Fibroblast of skin of back (primary cell): ENCODE measurements around the gene GMCL1. TPM values are rescaled to one million over a fixed set of nuclear protein-coding genes. Genes with fewer than 3 reads are reported as not detected.
"Not testable (repeated sequence)": the region's sequence is repeated elsewhere in the genome, so short reads cannot be mapped to it uniquely, and the experiment has no call there.

ENCODE experiments used
- DNase-seq: peaks from one replicate; pipeline ENCODE4 v3.0.0-alpha.2; 2013
- polyA plus RNA-seq, 2 experiments: library from polyadenylated mRNA; unstranded; fragments of 120-200 nt; gene quantifications; one replicate each; pipeline ENCODE4 v1.2.1, GENCODE V29; 2013; ENCODE audit not compliant: insufficient read length in 2 of 2

The GMCL1 gene, protein sequence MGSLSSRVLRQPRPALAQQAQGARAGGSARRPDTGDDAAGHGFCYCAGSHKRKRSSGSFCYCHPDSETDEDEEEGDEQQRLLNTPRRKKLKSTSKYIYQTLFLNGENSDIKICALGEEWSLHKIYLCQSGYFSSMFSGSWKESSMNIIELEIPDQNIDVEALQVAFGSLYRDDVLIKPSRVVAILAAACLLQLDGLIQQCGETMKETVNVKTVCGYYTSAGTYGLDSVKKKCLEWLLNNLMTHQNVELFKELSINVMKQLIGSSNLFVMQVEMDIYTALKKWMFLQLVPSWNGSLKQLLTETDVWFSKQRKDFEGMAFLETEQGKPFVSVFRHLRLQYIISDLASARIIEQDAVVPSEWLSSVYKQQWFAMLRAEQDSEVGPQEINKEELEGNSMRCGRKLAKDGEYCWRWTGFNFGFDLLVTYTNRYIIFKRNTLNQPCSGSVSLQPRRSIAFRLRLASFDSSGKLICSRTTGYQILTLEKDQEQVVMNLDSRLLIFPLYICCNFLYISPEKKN
- polyA plus RNA-seq (2013, experiment 1 of 2; ENCODE audit: insufficient read length) = 8.0 TPM
- polyA plus RNA-seq (2013, experiment 2 of 2; ENCODE audit: insufficient read length) = 10.8 TPM

DNA sequence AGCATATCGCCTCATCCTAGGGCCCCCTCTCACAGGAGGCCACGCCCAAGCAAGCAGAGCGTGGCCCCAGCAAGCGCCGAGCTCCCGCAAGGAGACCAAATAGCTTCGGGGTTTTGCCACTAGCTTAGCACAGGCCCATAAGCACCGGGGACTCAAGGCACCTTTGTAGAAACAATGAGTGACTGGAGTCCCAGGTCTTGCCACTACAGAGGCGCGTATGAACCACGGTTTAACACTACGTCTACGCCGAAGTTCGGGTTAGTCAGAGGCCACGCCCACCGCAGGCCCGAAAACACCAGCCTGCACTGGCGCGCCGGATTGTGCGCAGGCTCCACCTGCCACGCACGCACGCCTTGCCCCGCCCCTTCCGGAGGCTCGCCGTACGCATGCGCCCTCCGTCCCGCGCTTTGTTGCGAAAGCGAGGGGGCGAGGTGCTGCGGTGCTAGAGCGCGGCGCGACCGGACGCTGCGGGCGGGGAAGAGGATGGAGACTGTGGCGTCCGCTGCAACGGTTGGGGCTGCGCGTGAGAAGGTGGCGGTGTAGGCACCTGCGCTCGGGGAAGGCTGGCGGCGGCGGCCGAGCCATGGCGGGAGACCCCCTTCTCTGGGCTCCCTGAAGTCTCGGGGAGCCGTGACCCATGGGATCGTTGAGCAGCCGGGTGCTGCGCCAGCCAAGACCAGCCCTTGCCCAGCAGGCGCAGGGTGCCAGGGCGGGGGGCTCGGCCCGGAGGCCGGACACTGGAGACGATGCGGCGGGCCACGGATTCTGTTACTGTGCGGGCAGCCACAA lies at the start of gene GMCL1:
Gene GMCL1 (plus strand): TSS at position 405 of the 789 bp plus-strand sequence. CDS start 233 bp downstream, at position 638.
- DNase-seq = peak; percentile 94

DNA sequence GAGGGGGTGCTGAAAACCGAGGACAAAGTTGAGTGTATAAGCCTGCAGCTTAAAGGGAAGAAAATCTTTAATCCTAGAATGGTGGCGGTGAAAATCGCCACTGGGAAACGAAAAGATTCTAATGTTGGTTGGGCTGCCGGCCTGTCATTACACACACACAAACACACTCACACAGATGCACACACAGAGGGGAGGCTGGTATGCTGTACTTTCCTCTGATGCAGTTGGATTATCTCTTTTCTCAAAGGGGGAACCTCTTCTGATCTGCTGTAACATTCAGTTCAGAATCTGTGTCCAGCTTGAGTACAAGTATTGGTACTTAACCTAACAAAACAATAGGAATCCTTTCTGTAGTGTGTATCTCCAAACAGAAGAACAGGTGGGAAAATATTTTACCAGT lies 48.5 kb upstream of the GMCL1 start:
- no peak for DNase-seq

DNA sequence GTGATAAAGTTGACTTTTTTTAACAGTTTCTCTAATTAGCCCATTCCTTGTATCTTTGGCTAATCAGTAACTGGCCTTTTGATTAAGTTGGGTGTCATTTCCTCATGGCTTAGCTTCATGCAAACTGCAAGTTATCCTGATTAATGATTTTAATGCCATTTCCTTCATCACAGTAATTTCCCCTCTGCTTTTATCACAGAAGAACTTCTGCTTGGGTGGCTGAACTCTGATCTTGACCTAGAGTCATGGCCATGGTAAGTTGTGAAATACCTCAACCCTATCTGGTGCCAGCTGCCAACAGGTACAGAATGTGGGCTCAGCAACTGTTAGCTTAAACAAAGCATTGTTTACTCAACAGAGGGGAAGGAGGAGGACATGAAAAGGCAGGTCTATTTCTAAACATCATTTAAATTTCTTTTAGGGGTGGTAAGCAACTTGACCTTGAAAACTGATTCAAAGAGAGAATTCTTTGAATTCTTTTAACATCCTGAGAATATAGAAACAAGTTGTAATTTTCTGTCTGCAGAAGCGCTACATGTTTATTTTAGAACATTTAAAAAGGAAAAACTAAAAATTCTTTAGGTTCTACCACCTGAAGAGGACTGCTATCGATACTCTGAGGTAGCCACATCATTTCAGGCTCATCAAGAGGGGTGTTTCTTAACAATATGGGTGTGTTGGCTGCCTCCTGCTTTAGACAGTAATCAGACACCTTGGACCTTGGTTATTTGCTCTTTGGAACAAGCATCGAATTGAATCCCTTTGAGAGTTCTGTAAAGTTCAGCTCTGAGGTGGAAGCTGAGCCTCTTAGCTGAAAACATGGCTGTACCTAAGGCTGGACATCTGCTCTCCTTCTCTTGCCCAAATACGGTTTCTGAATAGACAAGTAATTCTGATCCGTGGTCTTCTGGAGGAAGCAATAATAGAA lies 47.9 kb upstream of the GMCL1 start:
- DNase-seq = no peak

DNA sequence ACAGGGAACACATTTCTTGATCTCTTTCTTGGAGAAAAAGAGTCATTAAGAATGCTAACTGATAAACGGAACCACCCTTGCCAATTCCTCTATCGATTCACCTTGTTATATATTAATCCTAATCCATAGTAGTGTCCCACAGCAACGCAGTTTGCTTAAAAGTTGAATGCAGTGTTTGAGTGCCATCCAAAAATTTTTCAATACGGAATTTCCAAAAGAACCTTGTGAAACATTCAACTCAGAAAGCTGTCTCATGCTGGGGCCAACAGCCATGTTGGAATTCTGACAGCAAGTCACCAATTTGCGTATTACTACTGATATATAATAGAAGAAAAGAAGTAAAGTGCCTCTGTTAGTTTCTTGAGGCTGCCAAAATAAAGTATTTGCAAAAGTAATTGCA lies 45.2 kb upstream of the GMCL1 start:
- DNase-seq = no peak

DNA sequence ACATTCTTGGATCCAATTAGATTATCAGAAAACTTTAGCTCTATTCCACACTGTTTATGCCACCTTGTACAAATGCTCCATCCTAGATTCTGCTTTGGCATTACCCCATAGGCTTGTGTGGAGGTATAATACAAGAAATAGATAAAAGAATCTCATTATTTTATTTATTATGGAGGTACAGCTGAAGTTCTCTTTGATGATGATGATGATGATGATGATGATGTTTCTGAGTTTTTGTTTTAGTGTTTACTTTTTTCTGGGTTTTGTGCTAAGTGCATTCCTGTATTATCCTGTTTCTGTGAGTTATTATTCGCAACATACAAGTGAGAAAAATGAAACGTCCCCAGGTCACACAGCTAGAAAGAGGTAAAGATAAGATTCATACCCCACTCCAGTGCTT lies 44.1 kb upstream of the GMCL1 start:
- DNase-seq = no peak

DNA sequence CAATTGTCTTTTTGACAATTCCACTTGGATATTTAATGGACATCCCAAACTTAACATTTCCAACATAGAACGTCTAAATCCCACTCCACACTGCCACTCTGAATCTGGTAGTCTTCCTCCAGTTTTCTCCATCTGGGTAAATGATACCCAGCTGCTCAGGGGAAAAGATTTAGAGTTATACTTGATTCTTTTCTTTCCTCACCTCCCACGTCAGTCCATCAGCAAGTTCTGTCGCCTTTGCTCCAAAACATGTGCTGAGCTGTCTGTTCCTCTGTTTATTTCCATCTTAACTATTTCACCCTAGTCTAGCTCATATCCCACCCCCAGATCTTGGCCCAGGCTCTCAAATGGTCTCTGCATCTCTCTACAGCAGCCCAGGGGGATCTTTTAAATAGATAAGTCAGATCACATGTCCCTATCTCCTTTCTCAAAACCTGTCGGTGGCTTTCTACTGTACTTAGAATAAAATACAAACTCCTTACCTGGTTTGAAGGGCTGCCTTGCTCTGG lies 43.4 kb upstream of the GMCL1 start:
- no peak for DNase-seq

DNA sequence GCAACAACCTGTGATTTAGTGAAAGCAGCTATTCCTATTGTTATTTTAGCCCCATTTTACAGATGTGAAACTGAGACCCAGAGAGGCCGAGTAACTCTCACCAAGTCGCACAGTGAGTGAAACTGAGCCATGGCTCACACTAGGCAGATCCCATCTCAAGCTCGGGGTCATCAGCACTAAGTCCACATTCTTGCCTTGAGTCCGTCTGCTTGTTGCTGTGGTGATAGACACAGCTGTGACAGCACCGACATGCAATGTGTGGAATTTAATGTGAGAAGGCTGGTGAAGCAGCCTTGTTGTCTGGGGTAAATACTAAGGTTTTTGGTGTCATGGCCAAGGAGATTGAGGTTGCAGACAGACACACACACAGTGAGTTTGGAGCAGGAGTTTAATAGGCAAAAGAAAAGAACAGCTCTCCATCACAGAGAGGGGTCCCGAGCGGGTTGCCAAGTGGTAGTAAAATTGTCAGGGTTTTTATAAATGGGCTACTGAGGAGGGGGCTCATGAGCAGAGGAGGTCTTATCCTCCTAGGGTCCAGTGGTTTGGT lies 40.2 kb upstream of the GMCL1 start:
- peak; percentile 97 for DNase-seq

DNA sequence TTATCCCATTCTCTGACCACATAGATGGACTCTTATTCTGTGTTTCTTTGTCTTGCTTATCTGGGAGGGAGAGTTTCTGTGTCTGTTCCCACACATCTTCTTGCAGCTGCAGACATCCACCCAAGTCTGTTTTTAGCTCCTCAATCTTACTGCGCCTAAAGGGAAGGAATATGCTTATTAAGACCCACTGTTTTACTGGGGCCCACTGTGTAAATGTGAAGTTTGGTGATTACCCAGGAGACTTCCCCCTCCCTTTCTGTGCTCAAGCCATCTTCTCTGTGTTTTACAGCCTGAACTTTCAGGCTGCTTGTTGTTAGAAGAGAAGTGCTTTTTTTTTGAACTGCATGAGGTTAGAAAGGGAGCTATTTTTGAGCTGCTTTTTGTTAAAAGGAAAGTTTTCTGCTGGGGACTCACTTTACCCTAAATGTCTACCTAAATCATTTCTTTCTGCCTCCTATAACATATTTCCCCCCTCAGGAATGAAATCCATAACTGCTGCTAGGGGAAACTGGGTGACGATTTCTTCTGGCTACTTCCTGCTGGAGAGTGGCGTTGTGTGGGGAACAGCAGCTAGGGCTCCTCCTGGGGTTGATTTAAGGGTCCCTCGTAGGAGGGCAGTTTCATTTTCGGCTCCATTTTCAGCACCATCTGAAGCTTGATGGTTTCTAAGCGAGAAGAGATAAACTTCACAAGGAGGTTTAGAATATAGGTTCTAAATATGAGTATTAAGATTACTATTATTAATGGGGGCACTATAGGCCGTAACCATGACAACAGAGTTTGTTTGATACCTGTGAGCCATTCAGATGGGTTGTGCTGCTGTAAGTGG lies 39.5 kb upstream of the GMCL1 start:
- DNase-seq = peak; percentile 48

DNA sequence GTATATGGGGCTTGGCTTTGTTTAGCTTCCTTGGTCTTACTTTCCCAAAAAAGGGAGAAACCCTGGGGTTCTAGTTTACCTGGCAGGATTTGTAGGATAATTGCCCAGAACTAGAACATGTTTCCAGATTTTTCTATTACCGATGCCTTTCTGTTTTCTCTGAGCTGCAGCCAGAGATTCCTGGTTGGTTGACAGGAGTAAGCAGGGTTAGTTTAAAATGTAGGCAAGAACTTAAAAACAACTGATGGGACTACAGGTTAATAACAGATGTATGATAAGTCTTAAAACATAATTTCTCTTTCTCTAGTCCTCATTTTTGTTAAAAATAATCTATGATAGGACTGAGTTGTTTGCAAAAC lies 38.9 kb upstream of the GMCL1 start:
- no peak for DNase-seq

DNA sequence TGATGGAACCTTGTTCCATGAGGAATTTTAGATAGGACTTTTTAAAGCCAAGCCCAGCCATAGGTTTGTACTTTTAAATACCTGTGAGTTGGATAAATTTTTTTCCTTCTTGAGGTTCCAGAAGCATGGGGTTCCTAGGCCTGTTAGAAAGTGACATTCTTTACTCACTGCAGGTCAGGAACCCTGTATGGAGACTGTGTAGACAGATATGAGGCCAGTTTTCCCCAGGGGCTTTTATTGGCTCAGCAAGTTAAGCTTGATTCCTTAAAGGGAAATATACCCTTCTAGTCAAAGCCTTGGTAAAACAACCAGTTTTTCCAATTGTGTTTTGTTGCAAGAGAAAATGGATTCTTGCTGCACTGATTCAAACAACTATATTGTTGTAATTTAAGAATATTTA lies 38.4 kb upstream of the GMCL1 start:
- DNase-seq = peak; percentile 71

DNA sequence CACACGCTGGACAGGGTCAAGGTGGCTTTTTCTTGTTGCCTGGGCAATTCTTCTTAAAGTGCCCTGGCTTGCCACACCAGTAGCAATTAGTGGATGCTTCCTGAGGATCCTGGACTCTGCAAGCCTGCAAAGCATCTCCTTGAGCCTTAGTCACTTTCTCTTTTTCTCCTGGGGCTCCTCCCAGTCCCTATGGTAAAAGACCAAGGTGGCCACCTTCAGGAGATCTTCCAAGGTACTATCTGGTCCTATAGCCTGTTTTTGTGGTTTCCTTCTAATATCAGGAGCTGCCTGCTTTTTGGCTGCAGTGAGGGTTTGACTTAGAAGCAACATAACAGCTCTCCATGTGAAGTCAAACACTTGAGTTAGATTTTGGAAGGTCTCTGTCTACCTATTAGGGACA lies 33.3 kb upstream of the GMCL1 start:
- no peak for DNase-seq

DNA sequence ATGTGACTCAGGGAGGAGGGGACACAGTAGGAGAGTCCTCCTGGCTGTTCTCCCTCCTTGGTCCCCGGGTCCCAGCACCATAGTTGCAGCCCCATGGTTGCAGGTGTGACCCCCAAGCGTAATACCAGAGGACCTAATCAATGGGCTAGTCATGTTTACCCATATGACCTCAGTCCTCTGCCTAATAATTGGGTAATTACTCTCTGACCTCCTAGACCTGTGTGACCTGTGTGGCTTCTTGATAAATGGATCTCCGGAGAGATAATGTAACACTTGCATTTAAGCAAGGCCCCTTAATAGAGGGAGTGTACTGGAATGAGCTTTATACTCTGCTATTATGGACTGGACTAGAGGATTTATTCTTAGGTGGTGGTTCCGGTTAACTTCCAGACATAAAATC lies 32.2 kb upstream of the GMCL1 start:
- no peak for DNase-seq

DNA sequence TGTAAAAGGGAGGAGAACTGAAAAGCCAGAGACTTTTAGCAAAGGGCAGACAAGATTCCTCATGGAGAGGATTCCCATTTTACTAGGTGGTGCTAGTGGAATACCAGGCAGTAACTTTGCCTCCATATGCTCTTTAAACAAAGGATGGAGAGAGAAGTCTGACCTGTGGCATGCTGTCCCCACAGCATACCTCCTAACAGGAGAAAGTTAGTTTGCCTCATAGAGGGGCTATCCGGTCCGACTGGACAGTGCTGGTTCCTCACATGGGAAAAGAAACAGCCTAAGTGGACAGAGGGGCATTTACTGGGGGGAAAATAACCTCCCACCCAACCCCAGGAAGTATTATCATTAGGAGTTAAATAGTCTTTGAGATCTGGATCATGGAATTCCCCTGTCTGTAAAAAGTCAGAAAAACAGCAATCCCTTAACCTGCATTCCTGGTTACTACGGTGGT lies 31.6 kb upstream of the GMCL1 start:
- DNase-seq = peak; percentile 30

DNA sequence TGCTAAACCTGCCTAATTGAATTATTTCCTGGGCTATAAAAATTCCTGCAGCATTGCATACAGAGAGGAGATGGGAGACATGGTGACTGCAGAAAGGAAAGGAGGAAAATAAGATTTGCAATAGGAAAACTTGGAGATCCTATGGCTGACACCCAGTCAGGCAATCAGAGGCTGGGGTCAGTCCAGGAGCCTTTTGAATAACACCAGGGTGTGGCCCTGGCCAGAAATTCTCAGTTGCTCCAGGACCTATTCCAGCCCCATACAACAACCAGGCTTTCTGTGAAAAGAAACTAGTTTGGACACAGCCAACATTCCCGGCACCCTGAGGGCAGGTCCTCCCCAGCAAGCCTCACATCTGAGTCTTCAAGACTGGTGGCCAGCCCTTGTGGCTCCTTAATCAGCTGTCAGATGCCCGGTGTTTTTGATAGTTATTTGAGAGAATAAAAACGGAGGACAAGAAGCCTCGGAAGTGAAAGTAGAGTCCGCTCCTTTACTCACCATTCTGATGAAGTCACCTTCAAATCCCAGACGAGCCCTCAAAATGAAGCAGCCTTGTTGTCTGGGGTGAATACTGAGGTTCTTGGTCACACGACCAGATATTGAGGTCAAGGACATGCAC lies 31.1 kb upstream of the GMCL1 start:
- DNase-seq = peak; percentile 22

DNA sequence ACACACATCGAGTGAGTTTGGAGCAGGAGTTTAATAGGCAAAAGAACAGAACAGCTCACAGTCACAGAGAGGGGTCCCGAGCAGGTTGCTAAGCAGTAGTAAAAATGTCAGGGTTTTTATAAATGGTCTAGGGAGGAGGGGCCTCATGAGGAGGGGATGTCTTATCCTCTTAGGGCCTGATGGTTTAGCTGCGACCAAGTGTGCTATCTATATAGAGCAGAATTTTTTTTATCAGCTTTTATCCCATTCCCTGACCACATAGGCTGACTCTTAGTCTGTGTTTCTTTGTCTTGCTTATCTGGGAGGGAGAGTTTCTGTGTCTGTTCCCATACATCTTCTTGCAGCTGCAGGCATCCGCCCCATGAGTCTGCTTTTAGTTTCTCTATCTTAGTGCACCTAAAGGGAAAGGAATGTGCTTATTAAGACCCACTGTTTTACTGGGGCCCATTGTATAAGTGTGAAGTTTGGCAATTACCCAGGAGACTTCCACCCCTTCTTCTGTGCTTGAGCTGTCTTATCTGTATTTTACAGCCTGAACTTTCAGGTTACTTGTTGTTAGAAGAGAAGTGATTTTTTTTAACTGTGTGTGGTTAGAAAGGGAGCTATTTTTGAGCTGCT lies 30.4 kb upstream of the GMCL1 start:
- peak; percentile 64 for DNase-seq

DNA sequence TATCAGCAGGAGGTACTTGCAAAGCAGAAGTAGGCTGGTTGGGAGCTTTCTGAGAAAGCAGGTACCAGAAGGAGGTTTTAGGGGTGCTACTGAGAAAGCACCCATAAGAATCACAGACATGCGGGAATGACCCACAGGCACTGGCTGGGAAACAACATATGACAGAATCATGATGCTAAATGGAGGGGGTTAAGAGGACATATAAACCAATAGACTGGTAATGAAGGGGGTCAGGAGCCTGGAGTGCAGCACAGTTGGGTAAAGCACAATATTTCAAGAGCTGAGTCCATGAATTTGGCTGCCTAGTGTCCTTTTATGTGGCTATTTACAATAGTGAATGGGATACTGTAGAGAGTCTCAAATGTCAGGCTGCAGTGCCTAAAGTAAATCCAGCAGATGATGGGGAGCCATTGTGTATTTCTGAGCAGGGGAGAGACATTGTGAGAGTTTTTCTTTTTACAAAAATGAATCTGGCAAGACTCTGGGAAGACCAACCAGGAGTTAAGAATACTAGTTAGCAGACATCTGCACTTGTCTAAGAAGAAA lies 27.6 kb upstream of the GMCL1 start:
- DNase-seq = no peak

DNA sequence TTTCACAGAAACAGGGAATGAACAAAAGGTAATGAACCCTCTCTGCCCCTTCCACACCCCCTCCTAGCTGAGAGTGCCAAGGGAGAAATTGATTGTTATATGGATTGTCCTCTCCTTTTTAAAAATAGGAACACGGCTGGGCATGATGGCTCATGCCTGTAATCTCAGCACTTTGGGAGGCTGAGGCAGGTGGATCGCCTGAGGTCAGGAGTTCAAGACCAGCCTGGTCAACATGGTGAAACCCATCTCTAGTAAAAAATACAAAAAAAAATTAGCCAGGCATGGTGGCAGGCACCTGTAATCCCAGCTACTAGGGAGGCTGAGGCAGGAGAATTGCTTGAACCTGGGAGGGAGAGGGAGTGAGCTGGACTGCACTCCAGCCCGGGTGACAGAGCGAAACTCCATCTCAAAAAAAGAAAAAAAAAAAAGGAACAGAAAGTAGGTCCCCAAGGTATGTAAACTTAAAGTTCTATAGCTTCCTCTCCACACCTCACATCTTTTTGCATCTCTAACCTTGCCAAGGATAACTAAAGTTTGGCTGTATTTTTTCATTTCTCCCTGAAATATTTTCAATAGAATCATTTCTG lies 26.6 kb upstream of the GMCL1 start:
- not testable (repeated sequence) for DNase-seq

DNA sequence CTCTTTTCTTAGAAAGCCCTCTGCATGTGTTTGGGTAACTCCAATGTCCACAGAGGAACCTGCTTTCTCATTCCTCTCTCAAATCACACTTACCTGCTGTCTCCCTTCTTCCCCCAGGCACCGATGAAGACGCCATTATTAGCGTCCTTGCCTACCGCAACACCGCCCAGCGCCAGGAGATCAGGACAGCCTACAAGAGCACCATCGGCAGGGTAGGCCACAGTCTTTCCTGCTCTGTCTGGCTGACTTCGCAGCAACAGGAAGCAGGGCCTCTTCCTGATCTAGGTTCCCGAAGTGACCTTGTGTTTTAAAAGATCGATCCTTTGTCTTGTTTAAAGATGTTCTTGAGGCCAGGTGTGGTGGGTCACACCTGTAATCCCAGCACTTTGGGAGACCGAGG lies 25.0 kb upstream of the GMCL1 start:
- DNase-seq = no peak

DNA sequence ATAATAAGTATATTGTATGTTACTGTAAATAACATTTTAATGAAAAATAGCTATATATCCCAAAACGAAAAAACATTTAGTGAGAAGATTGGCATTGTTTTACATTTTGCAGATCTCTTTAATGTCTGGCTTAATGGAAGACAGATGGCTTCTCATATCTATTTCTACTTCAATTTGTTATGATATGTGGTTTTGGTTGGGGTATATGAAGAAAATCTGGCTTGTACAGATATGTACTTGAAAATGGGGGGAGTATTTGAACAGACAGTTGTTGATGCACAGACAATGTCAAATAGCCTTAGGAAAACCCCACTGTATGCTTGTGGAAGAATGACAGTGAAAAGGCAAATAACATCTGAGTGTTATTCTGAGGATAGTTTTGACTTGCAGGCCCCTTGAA lies 23.6 kb upstream of the GMCL1 start:
- DNase-seq = no peak
